Duodenal mucosa (tissue), 2 donors: ENCODE data around the gene UPF2.

Experiments used
- H3K27ac ChIP-seq: one replicate; pipeline ENCODE4 v1.7.0; 2013; ENCODE audit warnings: low read depth, low read length
- H3K27me3 ChIP-seq, 2 donors: one replicate each; pipeline ENCODE4 v1.7.0; 2013; ENCODE audit warnings: low read length in 2 of 2, control low read depth in 1 of 2; ENCODE audit not compliant: insufficient read depth in 2 of 2, control insufficient read depth in 1 of 2
- H3K36me3 ChIP-seq, 2 donors: one replicate each; pipeline ENCODE4 v1.7.0; 2013; ENCODE audit warnings: low read length in 2 of 2, control low read depth in 1 of 2; ENCODE audit not compliant: insufficient read depth in 2 of 2, control insufficient read depth in 1 of 2
- H3K4me1 ChIP-seq, 2 donors: one replicate each; pipeline ENCODE4 v1.7.0; 2013; ENCODE audit warnings: low read length in 2 of 2, control low read depth in 1 of 2; ENCODE audit not compliant: insufficient read depth in 2 of 2, control insufficient read depth in 1 of 2
- H3K4me3 ChIP-seq, 2 donors: one replicate each; pipeline ENCODE4 v1.7.0; 2013; ENCODE audit warnings: low read length in 2 of 2, low read depth in 1 of 2
- H3K9ac ChIP-seq, 2 donors: one replicate each; pipeline ENCODE4 v1.7.0; 2013; ENCODE audit warnings: low read length in 2 of 2, low read depth in 1 of 2
- H3K9me3 ChIP-seq, 2 donors: one replicate each; pipeline ENCODE4 v1.7.0; 2013; ENCODE audit warnings: low read length in 2 of 2, control low read depth in 1 of 2; ENCODE audit not compliant: control insufficient read depth in 1 of 2

UPF2 gene

DNA sequence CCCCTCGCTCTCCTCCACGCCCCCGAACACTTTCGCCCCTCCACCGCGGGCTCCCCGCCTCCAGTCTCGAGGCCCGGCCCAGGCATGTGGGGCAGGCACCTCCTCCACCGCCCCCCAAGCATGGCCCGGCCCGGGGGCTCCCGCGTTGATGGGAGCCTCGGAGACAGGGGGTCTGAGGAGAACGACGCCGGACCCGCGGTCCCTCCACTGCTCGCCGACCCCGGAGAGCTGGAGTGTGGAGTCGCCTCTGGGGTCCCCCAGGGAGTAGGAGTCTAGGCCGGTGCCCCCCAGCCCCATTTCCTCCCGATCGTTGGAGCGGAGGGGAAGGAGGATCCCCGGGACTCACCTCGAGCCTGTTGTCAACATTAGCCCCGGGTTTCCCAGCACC is 206 bp downstream of the UPF2 start:
- Histone ChIP-seq H3K27ac (peak overlapping the region; percentile 88), H3K36me3 (no peaks in the 10 kb centered on the region), H3K9ac (peak overlapping the region; percentile 85 to 87), H3K9me3 (no peaks in the 10 kb centered on the region), H3K27me3 (no peaks in the 10 kb centered on the region), H3K4me3 (peak overlapping the region; percentile 92 to 97), H3K4me1 (peaks cover 11 to 13% of the 10 kb centered on the region in 2 donors)

DNA sequence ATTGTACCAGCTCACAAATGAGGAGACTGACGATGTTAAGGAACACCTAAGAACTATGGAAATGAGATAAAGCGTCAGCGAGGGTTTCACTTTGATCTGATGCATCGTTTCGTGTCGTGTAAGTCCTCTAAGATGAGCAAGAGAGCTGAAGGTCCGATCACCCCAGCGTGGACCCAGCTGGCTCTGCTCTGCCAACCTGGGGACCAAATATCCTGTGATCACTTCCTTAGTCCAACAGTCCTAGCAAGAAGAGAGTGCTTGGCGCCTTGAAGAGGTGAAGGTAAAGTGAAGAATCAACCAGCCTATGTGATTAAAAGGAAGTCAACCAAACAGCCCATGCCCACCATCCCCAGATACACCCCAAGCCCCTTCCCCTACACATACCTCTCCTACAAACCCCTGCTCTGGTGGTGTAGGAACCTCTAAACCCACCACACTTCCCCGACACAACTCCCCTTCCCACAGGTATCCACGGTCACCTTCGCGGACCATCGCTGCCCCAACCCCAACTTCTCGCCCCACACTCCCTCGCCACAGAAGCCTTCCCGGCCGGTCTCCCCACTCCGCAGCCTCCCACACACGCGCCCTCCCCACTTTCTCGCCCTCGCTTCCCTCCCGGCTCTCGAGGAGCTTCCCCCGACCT is 722 bp downstream of the UPF2 start:
- H3K9ac ChIP-seq: peak overlapping the region; percentile 85 to 87
- H3K27ac ChIP-seq: peak overlapping the region; percentile 88
- no peaks in the 10 kb centered on the region for H3K27me3 ChIP-seq
- peak overlapping the region; percentile 92 to 97 for H3K4me3 ChIP-seq
- H3K36me3 ChIP-seq: no peaks in the 10 kb centered on the region
- H3K9me3 ChIP-seq: no peaks in the 10 kb centered on the region
- H3K4me1 ChIP-seq: peaks cover 11 to 13% of the 10 kb centered on the region in 2 donors

DNA sequence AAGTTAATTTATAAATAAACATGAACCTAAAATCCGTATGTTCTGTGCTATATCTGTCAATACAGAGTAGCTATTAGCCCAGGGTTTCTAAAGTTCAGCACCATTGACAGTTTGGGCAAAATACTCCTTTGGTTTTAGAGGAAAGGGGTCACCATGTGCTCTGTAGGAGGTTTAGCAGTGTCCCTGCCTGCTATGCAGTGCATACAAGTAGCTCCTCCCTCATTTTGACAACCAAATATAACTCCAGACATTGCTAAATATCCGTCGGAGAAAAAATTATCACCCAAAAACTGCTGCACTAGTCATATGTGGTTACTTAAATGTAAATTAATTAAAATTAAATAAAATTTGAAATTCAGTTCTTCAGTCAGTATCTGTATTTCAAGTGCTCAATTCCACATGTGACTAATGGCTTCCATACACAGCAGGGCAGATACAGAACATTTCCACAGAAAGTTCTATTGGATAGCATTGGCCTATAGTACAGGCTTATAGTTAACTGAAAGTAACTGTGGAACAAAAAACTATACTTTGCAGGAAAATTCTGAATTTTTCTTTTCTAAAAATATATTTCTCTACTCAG is 6.4 kb downstream of the UPF2 start:
- Histone ChIP-seq H3K27me3 (no peaks in the 10 kb centered on the region), H3K4me1 (peaks cover 5 to 8% of the 10 kb centered on the region in 2 donors), H3K36me3 (peaks cover 0 to 25% of the 10 kb centered on the region in 2 donors), H3K27ac (no peak overlapping the region), H3K4me3 (no peak overlapping the region), H3K9me3 (no peaks in the 10 kb centered on the region), H3K9ac (no peak overlapping the region)

DNA sequence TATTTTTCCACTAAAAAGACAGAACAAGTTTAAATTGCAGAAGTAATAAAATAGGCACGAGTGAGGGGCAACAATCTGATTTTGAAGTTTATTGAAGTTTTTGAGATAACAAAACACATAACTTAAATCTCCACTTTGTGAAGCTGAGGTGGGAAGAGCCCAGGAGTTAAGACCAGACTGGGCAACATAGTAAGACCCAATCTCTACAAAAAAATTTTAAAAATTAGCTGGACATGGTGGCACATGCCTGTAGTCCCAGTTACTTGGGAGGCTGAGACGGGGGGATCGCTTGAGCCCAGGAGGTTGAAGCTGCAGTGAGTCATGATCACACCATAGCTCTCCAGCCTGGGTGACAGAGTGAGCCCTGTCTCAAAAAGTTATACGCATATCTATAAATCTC is 11.2 kb downstream of the UPF2 start:
- no peaks in the 10 kb centered on the region for H3K9me3 ChIP-seq
- H3K4me1 ChIP-seq: no peaks in the 10 kb centered on the region
- peaks cover 7 to 42% of the 10 kb centered on the region in 2 donors for H3K36me3 ChIP-seq
- no peak overlapping the region for H3K4me3 ChIP-seq
- H3K9ac ChIP-seq: no peak overlapping the region
- H3K27me3 ChIP-seq: no peaks in the 10 kb centered on the region
- H3K27ac ChIP-seq: no peak overlapping the region

DNA sequence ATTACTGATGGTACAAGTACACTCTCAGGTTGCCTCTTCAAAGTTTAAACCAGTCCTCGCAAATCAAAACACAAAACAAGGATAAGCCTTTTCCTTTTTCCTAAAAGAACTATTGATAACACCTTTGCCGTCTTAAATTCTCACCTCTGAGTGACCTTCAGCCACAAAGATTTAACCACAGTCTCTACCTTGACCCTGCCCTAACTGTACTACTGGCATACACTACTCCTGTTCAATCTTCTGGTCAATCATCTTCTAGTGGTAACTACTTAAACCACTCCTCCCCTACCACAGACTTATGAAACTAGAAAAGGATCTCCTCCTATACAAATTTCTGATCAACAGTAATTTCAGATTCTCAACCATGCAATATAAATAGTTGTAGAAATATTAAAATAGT is 15.1 kb downstream of the UPF2 start:
- Histone ChIP-seq H3K9ac (no peak overlapping the region), H3K27me3 (no peaks in the 10 kb centered on the region), H3K4me3 (no peak overlapping the region), H3K4me1 (no peaks in the 10 kb centered on the region), H3K9me3 (no peaks in the 10 kb centered on the region), H3K36me3 (peaks cover 7 to 18% of the 10 kb centered on the region in 2 donors), H3K27ac (no peak overlapping the region)

DNA sequence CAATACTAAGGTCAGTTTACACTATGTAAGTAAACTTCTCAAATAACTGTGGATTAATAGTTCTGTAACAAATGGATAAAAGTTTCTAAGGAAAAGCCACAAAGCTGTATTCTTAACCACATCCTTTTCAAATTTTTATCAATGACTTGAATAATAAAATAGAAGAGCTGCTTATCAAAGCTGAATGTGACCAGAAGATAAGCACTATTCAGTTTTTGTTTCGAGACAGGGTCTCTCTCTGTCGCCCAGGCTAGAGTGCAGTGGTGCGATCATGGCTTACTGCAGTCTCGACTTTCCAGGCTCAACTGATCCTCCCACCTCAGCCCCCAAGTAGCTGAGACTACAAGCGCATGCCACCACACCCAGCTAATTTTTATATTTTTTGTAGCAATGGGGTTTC is 17.0 kb downstream of the UPF2 start:
- peaks cover 0 to 4% of the 10 kb centered on the region in 2 donors for H3K4me1 ChIP-seq
- H3K9me3 ChIP-seq: no peaks in the 10 kb centered on the region
- no peaks in the 10 kb centered on the region for H3K27me3 ChIP-seq
- H3K4me3 ChIP-seq: no peak overlapping the region
- H3K9ac ChIP-seq: no peak overlapping the region
- no peak overlapping the region for H3K27ac ChIP-seq
- peaks cover 7 to 21% of the 10 kb centered on the region in 2 donors for H3K36me3 ChIP-seq

DNA sequence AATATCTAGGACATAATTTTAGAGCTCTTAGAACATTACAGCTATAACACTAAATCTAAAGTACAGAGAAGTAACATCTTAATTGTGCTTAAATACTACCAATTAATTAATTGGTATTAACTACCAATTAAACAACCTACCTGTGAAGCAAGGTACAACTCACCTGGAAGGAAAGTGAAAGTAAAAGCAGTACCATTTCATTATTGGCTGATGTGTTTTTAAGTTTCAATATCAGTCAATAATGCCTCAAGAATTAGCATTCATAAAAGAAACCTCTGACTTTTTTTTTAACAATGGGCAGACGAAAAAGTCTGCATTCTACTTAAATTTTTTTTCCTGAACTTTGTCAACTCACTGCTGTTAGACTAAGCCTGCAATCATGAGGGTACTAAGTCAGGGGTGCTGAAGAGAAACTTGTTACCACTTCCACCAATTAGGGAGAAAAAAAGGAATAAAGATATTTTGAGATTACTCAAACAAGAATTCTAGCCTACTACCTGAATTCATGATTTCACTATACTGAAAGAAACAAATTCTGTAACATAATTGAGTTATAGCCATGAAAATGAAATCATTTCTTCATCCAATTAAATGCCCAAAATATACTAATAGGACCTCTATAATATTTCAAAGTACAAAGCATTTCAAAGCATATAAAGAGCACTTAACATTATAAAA is 19.9 kb downstream of the UPF2 start:
- Histone ChIP-seq H3K9me3 (no peaks in the 10 kb centered on the region), H3K4me3 (peak overlapping the region in 1 of 2 donors; percentile 52)

DNA sequence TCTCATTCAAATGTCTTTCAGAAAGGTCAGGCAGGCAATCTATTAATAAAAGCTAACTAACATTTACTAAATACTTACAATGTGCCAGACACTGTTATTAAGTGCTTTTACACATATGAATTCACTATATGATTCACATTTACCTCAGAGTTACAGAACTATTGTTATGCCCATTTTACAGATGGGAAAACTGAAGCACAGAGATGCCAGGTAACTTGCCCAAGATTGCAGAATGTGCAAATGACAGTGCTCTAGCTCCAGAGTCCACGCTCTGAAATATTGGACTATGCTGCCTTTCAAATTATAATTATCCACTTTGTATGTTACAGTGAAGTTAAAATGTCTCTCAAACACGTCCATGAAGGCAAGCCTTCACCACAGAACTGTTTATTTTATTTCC is 22.0 kb downstream of the UPF2 start:
- Histone ChIP-seq H3K9ac (no peak overlapping the region), H3K27ac (no peak overlapping the region)

More for the DNA sequence above, 19.9 kb downstream of the UPF2 start:
- Histone ChIP-seq H3K27me3 (no peaks in the 10 kb centered on the region), H3K36me3 (peaks cover 0 to 9% of the 10 kb centered on the region in 2 donors), H3K9ac (no peak overlapping the region), H3K4me1 (peaks cover 0 to 4% of the 10 kb centered on the region in 2 donors), H3K27ac (no peak overlapping the region)

DNA sequence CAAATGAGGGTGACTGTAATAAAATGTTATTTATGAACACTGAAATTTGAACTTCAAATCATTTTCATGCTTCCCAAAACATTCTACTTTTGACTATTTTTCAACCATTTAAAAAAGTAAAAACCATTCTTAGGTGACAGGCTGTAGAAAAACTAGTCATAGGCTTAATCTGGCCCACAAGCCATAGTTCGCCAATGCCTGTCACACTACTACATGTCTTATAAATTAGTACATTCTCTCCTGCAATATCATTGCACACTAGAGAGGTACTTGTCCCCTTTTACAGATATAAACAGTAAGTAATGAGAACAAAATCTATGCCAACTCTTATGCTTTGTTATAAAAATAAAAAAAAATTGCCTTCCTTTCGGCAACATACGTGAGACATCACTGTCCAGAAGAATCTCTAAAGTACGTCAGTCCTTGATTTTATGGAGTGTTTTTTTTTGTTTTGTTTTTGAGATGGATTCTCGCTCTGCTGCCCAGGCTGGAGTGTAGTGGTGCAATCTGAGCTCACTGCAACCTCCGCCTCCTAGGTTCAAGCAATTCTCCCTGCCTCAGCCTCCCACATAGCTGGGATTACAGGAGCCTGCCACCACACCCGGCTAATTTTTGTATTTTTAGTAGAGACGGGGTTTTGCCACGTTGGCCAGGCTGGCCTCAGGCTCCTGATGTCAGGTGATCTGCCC is 23.2 kb downstream of the UPF2 start:
- Histone ChIP-seq H3K9ac (no peak overlapping the region), H3K36me3 (peaks cover 0 to 6% of the 10 kb centered on the region in 2 donors), H3K27ac (no peak overlapping the region), H3K27me3 (no peaks in the 10 kb centered on the region), H3K9me3 (no peaks in the 10 kb centered on the region), H3K4me1 (peaks cover 0 to 4% of the 10 kb centered on the region in 2 donors), H3K4me3 (no peak overlapping the region)

More for the DNA sequence above, 22.0 kb downstream of the UPF2 start:
- H3K27me3 ChIP-seq: no peaks in the 10 kb centered on the region
- peaks cover 0 to 4% of the 10 kb centered on the region in 2 donors for H3K4me1 ChIP-seq
- H3K9me3 ChIP-seq: no peaks in the 10 kb centered on the region
- H3K4me3 ChIP-seq: no peak overlapping the region
- peaks cover 0 to 6% of the 10 kb centered on the region in 2 donors for H3K36me3 ChIP-seq
